Measurements from ENCODE around the gene PPP1R10.

The PPP1R10 gene

GRCh38 chr6:30643656-30644055, 26.6 kb upstream of the PPP1R10 start:
- Histone ChIP-seq H3K27me3 (ENCODE audit: control insufficient read depth, low read length) (no peaks in the 10 kb centered on the region), H3K4me3 (ENCODE audit: low read length) (no peak overlapping the region), H3K36me3 (ENCODE audit: control insufficient read depth, low read length) (peaks cover 25% of the 10 kb centered on the region), H3K9me3 (ENCODE audit: control insufficient read depth, insufficient read depth, low read length) (no peaks in the 10 kb centered on the region), H3F3A (ENCODE audit: control insufficient read depth, insufficient read depth) (no peaks in the 10 kb centered on the region), H4K20me1 (ENCODE audit: control insufficient read depth, insufficient read depth, low read depth, low read length) (no peaks in the 10 kb centered on the region), H3K4me1 (ENCODE audit: control insufficient read depth, low read length) (peaks cover 15% of the 10 kb centered on the region), H3K4me2 (ENCODE audit: low read length) (no peak overlapping the region), H3K9me2 (replicated peaks; ENCODE audit: control insufficient read depth, low read length) (no peaks in the 10 kb centered on the region), H3K27ac (ENCODE audit: low read depth, low read length) (no peak overlapping the region), H3K79me2 (ENCODE audit: control insufficient read depth, low read length) (peaks cover 26% of the 10 kb centered on the region)
- no peak for TF ChIP-seq EZH2phosphoT487 (IDR thresholded peaks at IDR 0.05; ENCODE audit: borderline replicate concordance, low read length)
- TF ChIP-seq CTCF (IDR thresholded peaks at IDR 0.05; ENCODE audit: low read depth, low read length, poor library complexity, severe bottlenecking): no peak

- TF ChIP-seq CTCF (IDR thresholded peaks at IDR 0.05; ENCODE audit: low read depth, low read length, poor library complexity, severe bottlenecking) (no peak), EZH2phosphoT487 (IDR thresholded peaks at IDR 0.05; ENCODE audit: borderline replicate concordance, low read length) (no peak)
- H3K27me3 ChIP-seq (ENCODE audit: control insufficient read depth, low read length): no peaks in the 10 kb centered on the region
- peaks cover 4% of the 10 kb centered on the region for H3K4me1 ChIP-seq (ENCODE audit: control insufficient read depth, low read length)
- H3K27ac ChIP-seq (ENCODE audit: low read depth, low read length): no peak overlapping the region
- no peaks in the 10 kb centered on the region for H4K20me1 ChIP-seq (ENCODE audit: control insufficient read depth, insufficient read depth, low read depth, low read length)
- no peak overlapping the region for H3K4me3 ChIP-seq (ENCODE audit: low read length)
- H3K4me2 ChIP-seq (ENCODE audit: low read length): no peak overlapping the region
- peaks cover 22% of the 10 kb centered on the region for H3K36me3 ChIP-seq (ENCODE audit: control insufficient read depth, low read length)
- H3F3A ChIP-seq (ENCODE audit: control insufficient read depth, insufficient read depth): no peaks in the 10 kb centered on the region
- H3K9me3 ChIP-seq (ENCODE audit: control insufficient read depth, insufficient read depth, low read length): no peaks in the 10 kb centered on the region
- peaks cover 4% of the 10 kb centered on the region for H3K79me2 ChIP-seq (ENCODE audit: control insufficient read depth, low read length)
- no peaks in the 10 kb centered on the region for H3K9me2 ChIP-seq (replicated peaks; ENCODE audit: control insufficient read depth, low read length)
These were observed 24.0 kb upstream of the PPP1R10 start for GRCh38 chr6:30641048-30641447.

GRCh38 chr6:30640481-30640880, 23.4 kb upstream of the PPP1R10 start:
- Histone ChIP-seq H3K36me3 (ENCODE audit: control insufficient read depth, low read length) (peaks cover 19% of the 10 kb centered on the region), H3K79me2 (ENCODE audit: control insufficient read depth, low read length) (no peaks in the 10 kb centered on the region), H3K9me3 (ENCODE audit: control insufficient read depth, insufficient read depth, low read length) (no peaks in the 10 kb centered on the region), H3K9me2 (replicated peaks; ENCODE audit: control insufficient read depth, low read length) (no peaks in the 10 kb centered on the region), H3K4me2 (ENCODE audit: low read length) (no peak overlapping the region), H3K27ac (ENCODE audit: low read depth, low read length) (no peak overlapping the region), H3K27me3 (ENCODE audit: control insufficient read depth, low read length) (no peaks in the 10 kb centered on the region), H3F3A (ENCODE audit: control insufficient read depth, insufficient read depth) (no peaks in the 10 kb centered on the region), H3K4me3 (ENCODE audit: low read length) (no peak overlapping the region), H4K20me1 (ENCODE audit: control insufficient read depth, insufficient read depth, low read depth, low read length) (no peaks in the 10 kb centered on the region), H3K4me1 (ENCODE audit: control insufficient read depth, low read length) (no peaks in the 10 kb centered on the region)
- TF ChIP-seq CTCF (IDR thresholded peaks at IDR 0.05; ENCODE audit: low read depth, low read length, poor library complexity, severe bottlenecking) (no peak), EZH2phosphoT487 (IDR thresholded peaks at IDR 0.05; ENCODE audit: borderline replicate concordance, low read length) (no peak)

GRCh38 chr6:30635834-30636233, 18.8 kb upstream of the PPP1R10 start:
- H3K9me3 ChIP-seq (ENCODE audit: control insufficient read depth, insufficient read depth, low read length): no peaks in the 10 kb centered on the region
- no peak overlapping the region for H3K27ac ChIP-seq (ENCODE audit: low read depth, low read length)
- no peaks in the 10 kb centered on the region for H3F3A ChIP-seq (ENCODE audit: control insufficient read depth, insufficient read depth)
- no peak overlapping the region for H3K4me3 ChIP-seq (ENCODE audit: low read length)
- no peaks in the 10 kb centered on the region for H3K9me2 ChIP-seq (replicated peaks; ENCODE audit: control insufficient read depth, low read length)
- H3K4me1 ChIP-seq (ENCODE audit: control insufficient read depth, low read length): no peaks in the 10 kb centered on the region
- no peak overlapping the region for H3K4me2 ChIP-seq (ENCODE audit: low read length)
- H3K36me3 ChIP-seq (ENCODE audit: control insufficient read depth, low read length): peaks cover 8% of the 10 kb centered on the region
- H3K27me3 ChIP-seq (ENCODE audit: control insufficient read depth, low read length): no peaks in the 10 kb centered on the region
- no peaks in the 10 kb centered on the region for H4K20me1 ChIP-seq (ENCODE audit: control insufficient read depth, insufficient read depth, low read depth, low read length)
- H3K79me2 ChIP-seq (ENCODE audit: control insufficient read depth, low read length): no peaks in the 10 kb centered on the region
- no peak for TF ChIP-seq EZH2phosphoT487 (IDR thresholded peaks at IDR 0.05; ENCODE audit: borderline replicate concordance, low read length)
- TF ChIP-seq CTCF (IDR thresholded peaks at IDR 0.05; ENCODE audit: low read depth, low read length, poor library complexity, severe bottlenecking): no peak

All from DOHH2 (cell line).